CD4-positive, alpha-beta T cell treated with Interleukin-17A for 1 hour (primary cell): ENCODE measurements around the gene ANO2.

Experiments used
- DNase-seq: peaks from one replicate; pipeline ENCODE4 v3.0.0-alpha.2; 2020

ANO2 gene

DNA sequence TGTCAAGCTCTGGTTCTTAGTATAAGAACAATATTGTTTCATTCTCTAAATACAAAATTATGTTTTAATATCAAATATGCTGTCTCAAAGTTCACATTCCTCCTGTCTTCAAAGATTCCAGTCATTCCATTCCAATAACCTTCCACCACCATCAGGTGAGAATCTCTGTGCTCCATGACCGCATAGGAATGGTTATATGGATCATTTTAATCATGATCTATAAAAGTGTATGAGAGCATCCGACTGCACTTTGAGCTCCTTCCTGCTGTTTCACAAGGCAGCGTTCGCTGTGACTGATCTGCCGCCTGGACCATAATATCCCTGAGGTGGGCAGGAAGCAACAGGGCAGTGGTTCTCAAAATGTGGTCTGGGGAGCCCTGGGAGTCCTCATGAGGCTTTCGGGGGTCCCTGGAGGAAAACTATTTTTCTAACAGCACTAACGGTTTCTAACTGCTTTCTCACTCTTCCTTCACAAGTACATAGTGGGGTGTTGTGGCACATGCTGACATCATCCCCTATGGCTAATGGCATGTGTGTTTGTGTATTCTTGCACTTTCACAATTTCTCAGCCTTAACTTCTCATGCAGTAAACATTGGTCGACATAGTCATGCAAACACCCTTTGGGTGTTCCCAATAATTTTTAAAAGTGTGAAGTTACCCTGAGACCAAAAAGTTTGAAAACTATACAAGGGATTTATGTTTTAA lies 137.4 kb downstream of the ANO2 start:
- DNase-seq, result no peak

DNA sequence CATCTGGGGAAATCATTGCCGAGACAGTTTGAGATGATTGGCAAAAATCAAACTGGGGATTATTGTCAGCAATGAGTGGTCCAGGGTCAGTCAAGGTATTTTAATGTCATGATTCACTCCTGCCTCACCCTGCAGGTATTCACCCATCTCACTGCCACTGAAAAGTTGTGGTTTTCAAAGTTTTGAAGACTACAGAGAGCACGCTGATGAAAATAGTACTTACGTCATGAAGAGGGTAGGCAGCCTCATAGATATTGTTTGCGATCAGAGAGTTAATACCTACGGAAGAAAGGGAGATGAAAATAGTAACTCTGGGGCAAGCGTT lies 138.0 kb downstream of the ANO2 start:
- DNase-seq, result no peak

- DNase-seq, result no peak
Observed at GRCh38 chr12:5806371-5807089, 138.5 kb downstream of the ANO2 start.

DNA sequence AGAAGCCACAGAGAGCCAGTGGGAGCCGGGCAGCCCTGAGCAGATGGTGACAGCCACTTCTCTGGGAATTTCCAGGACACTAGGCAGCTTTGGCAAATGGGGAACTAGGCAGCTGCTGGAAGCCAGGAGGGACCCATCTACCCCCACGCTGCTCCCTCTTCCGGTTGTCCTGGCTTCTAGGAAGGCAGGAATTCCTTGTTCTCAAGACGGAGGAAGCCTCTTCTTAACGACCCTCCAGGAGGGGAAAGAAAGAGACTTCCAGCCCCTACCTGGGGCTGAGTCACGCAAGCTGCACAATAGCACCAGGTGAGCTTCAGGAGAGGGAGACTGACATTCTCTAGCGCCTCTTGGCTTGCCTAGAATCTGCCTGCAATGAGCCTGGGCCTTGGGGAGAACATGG lies 141.5 kb downstream of the ANO2 start:
- no peak for DNase-seq

GRCh38 chr12:5798242-5799015 lies 146.6 kb downstream of the ANO2 start:
- DNase-seq, result no peak

DNA sequence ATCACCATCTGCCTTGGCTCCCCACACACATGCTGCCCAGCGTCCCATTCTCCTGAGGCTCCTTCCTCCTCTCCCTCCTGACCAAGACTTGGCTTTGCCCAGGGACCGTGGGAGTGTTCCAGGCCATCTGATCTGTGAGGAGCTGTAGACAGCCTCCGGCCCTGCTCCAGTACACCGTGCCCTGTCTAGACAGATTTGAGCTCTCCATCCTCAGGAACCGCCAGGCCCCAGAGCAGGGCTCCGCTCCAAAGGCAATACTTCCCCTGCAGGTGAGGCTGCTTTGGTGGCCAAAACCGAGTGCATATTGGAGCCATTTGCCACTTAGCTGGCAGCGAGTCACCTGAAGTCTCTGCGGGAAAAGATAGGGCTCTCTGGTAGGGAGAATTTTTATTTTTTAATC lies 147.4 kb downstream of the ANO2 start:
- no peak for DNase-seq

DNA sequence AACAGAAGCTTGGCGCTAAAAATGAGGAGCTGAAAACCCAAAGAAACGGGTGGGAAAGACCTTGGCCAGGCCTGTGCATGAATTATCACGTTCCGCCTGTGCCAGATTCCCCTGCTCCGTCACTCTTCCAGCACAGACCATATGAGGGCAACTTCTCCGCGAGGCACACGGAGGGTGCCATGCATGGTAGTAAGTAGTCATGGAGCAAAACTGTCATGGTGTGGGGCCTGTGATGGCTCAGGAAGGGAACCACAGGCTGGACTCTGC lies 148.2 kb downstream of the ANO2 start:
- no peak for DNase-seq

GRCh38 chr12:5796171-5796958 lies 148.7 kb downstream of the ANO2 start:
- DNase-seq, result no peak

- DNase-seq, result no peak
Observed at GRCh38 chr12:5794156-5794555, 150.9 kb downstream of the ANO2 start.

GRCh38 chr12:5792343-5792742 lies 152.7 kb downstream of the ANO2 start:
- no peak for DNase-seq

DNA sequence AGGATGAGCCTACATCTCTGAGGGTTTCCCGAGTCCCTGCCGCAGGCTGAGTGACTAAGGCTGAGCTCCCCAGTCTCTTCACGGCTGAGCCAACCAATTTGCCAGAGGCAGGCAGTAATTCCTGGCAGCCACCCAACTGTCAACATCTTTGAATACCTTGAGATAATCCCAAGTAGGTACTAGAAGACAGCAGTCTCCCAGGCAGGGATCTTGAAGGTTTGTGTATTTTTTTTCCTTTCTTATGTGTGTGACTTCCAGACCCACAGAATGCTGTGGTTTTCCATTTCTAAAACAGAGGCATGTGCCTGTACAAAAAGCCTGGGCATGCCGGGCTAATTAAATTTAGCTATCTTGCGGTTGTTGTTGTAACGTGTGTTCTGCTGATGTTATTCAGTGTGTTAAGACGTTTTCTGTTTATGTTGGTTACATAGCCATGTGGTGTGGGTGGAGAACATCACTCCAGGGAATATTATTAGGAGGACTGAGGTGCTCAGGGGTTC lies 155.5 kb downstream of the ANO2 start:
- DNase-seq, result no peak

DNA sequence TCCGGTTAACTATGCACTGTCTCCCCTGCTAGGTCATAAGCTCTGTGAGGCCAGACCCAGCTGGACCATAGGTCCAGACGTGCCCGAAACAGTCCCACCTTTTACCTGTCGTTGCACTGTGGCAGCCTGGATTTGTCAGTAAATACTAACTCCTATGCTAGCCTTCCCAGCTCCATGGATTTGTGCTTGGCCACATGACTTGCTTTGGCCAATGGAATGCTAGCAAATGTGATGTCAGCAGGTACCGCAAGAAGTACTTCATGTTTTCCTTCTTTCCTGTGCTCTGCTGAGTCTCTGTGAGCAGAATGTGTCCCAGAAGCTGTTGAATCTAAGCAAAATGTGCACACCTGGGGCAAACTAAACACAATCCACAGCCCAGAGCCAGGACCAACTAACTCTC lies 157.2 kb downstream of the ANO2 start:
- DNase-seq, result no peak

DNA sequence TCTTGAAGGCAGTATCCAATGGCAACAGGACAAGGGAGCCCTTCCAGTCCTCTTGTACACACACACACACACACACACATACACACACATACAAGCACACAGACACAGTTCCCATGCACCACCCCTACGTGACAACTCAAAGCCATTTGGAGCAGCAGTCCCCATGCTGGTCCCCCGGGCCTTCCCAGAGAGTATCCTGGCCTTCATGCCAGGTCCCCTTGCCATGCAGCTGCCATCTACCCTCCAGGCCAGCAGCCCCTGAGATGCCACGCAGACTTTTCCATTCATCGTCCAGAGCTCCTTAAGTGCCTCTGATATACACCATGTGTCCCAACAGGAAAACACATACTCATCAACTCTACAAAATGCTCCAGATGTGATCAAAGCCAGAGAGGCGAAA lies 159.5 kb downstream of the ANO2 start:
- DNase-seq, result no peak

DNA sequence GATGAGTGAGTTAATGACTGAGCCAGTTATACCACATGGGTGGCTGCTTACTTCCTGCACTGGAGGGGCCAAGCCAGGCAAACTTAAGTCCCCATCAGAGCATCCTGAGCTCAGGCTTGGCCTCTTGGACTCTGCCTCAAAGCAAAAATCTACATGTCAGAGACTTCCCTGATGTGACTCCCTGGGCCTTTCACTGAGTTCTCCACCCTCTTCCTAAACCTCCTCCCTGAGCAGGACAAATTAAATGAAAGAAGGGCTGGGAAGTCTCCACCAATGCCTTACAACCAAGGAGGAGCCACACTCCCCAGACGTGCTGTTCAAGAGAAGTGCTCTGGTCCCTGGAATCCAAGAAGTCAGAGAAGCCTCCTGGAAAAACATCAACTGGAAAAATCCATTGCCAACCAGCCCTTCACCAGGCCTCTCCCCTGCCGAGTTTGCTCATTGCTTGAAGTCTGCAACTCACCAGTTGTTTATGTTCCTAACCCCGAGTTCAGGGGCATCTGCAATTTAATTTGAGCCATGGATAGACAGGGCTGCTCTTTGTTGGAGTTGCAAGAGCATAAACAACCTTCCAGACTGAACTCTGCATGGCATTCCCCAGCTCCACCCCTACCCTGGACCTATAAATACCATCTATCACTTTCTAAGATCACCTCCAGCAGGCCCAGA lies 160.5 kb downstream of the ANO2 start:
- no peak for DNase-seq

DNA sequence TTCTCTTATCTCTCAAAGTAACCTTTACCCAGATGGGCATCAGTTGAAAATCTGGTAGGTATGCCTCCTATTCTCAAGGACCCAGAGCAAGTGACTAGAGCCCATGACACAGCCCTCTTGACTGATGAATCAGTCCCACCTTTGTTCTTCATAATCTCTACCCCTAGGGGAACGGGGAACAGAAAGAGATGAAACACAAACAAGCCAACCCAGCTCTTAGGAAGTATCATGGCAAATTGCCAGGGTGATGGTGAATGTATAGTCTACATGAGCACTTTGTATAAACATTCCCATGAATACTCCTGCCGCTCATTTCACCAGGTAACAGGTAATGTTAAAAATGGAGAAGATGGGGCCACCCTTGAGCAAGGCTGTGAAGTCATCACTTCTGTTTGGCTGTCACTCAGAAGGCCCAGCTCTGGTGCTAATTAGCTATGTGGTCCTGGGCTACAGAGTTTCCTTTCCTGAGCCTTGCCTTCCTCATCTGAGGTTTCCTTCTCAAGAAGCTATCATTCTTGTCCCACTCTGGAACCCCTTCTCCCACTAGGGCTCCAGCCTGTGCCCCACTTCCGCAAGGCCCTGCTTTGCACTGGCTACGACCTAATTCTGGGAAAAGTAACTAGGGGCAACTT lies 161.7 kb downstream of the ANO2 start:
- DNase-seq, result no peak

DNA sequence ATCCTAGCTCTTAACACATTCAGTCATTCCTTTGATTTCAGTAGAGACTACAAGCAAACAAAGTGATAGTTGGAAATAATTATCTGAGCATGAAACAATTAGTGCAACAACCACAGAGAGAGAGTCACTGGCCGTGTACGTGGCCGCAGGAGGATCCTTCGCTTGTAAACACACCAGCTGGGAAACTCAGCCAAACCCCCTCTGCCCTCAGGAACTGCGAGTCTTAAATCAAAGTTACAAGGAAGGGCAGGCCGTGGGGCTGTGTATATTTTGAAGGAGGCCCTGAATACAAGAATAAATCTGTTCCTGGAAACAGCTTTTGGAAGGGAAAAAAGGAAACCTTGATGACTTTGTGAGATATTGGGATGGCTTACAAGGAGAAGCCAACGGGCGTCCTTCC lies 164.5 kb downstream of the ANO2 start:
- no peak for DNase-seq

GRCh38 chr12:5779401-5779800 lies 165.7 kb downstream of the ANO2 start:
- no peak for DNase-seq

GRCh38 chr12:5778821-5779220 lies 166.2 kb downstream of the ANO2 start:
- no peak for DNase-seq

DNA sequence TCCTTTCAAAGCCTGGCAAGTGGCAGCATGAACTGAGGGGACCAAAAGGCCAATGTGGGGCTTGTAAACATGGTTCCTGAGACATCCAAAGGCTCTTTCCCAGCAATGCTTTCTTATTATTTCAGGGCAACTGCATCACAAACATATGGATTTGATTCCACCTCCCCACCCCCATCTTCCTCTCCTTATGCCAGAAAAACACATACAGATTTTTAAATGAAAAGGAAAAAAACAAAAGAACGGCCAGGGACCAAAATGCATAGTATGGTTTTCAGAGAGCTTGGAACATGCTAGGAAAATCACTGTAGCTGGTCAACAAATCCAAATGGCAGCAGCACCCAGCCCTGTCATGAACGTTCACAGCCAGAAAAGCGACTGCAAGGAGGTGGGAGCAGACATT lies 167.6 kb downstream of the ANO2 start:
- DNase-seq, result no peak

GRCh38 chr12:5776091-5776490 lies 169.0 kb downstream of the ANO2 start:
- DNase-seq, result no peak

DNA sequence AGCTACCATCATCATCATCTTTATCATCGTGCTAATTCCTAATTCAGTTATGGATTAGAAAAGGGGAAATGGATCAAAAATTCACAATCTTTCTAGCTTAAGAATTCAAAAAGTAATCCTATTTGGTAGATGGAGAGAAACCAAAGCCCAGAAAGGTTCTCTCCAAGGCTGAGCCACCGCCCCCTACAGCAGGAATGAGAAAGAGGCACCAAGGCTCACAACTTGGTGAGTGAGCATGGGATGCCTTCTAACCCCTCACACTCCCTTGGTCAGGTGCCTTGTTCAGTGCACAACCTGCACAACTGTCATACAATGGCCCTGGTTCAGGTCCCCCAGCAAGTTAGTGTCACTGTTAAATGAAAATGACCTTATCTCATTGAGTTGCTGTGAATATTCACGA lies 171.5 kb downstream of the ANO2 start:
- no peak for DNase-seq

- no peak for DNase-seq
Observed at GRCh38 chr12:5771756-5772155, 173.3 kb downstream of the ANO2 start.
